OCI-LY3 (cell line): ENCODE data around the gene MBOAT7.

Experiments used
- CTCF ChIP-seq: fragments of 200-600, 300-600 bp; sonication (generic); IDR thresholded peaks from 2 replicates; pipeline ENCODE4 v1.5.1; 2014; ENCODE audit warnings: antibody characterized with exemption, low read length, low read depth
- EZH2phosphoT487 ChIP-seq: fragments of 200-600 bp; shearing (Covaris generic); IDR thresholded peaks from 2 replicates; pipeline ENCODE4 v1.6.1; 2018; ENCODE audit warnings: antibody characterized with exemption, mixed run types, low read depth

DNA sequence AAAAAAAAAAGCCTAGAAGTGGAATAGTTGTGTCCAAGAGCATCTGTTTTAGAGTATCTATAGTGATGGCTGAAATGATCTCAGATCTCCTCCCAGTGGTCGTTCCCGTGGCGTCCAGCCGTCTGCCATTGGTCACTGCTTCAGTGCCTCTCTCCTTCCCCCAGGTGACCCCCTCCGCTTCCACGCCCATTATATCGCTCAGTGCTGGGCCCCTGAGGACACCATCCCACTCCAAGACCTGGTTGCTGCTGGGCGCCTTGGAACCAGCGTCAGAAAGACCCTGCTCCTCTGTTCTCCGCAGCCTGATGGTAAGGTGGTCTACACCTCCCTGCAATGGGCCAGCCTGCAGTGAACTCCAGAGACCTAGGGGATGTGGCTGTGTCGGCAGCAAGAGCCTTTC lies 3.6 kb upstream of the MBOAT7 start:
- no peak for TF ChIP-seq CTCF
- TF ChIP-seq EZH2phosphoT487 = no peak
